ES-I3 (cell line): Measurements from ENCODE around the gene ADAMTS19.
"Not testable (repeated sequence)": the region's sequence is repeated elsewhere in the genome, so short reads cannot be mapped to it uniquely, and the experiment has no call there.

Experiments
- H3K36me3 ChIP-seq: 2 replicates; pipeline ENCODE4 v1.6.1; 2013; ENCODE audit warnings: mild to moderate bottlenecking, low read length, control low read depth, moderate library complexity; ENCODE audit not compliant: insufficient read depth
- H3K4me1 ChIP-seq: 2 replicates; pipeline ENCODE4 v1.6.1; 2013; ENCODE audit warnings: mild to moderate bottlenecking, control low read depth, low read length; ENCODE audit not compliant: insufficient read depth
- H3K9ac ChIP-seq: 2 replicates; pipeline ENCODE4 v1.6.1; 2013; ENCODE audit warnings: low read depth, mild to moderate bottlenecking, low read length, moderate library complexity
- H3K9me3 ChIP-seq: 2 replicates; pipeline ENCODE4 v1.6.1; 2013; ENCODE audit warnings: mild to moderate bottlenecking, low read length, moderate library complexity; ENCODE audit not compliant: control insufficient read depth, insufficient read depth

Gene ADAMTS19, protein sequence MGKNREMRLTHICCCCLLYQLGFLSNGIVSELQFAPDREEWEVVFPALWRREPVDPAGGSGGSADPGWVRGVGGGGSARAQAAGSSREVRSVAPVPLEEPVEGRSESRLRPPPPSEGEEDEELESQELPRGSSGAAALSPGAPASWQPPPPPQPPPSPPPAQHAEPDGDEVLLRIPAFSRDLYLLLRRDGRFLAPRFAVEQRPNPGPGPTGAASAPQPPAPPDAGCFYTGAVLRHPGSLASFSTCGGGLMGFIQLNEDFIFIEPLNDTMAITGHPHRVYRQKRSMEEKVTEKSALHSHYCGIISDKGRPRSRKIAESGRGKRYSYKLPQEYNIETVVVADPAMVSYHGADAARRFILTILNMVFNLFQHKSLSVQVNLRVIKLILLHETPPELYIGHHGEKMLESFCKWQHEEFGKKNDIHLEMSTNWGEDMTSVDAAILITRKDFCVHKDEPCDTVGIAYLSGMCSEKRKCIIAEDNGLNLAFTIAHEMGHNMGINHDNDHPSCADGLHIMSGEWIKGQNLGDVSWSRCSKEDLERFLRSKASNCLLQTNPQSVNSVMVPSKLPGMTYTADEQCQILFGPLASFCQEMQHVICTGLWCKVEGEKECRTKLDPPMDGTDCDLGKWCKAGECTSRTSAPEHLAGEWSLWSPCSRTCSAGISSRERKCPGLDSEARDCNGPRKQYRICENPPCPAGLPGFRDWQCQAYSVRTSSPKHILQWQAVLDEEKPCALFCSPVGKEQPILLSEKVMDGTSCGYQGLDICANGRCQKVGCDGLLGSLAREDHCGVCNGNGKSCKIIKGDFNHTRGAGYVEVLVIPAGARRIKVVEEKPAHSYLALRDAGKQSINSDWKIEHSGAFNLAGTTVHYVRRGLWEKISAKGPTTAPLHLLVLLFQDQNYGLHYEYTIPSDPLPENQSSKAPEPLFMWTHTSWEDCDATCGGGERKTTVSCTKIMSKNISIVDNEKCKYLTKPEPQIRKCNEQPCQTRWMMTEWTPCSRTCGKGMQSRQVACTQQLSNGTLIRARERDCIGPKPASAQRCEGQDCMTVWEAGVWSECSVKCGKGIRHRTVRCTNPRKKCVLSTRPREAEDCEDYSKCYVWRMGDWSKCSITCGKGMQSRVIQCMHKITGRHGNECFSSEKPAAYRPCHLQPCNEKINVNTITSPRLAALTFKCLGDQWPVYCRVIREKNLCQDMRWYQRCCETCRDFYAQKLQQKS

DNA sequence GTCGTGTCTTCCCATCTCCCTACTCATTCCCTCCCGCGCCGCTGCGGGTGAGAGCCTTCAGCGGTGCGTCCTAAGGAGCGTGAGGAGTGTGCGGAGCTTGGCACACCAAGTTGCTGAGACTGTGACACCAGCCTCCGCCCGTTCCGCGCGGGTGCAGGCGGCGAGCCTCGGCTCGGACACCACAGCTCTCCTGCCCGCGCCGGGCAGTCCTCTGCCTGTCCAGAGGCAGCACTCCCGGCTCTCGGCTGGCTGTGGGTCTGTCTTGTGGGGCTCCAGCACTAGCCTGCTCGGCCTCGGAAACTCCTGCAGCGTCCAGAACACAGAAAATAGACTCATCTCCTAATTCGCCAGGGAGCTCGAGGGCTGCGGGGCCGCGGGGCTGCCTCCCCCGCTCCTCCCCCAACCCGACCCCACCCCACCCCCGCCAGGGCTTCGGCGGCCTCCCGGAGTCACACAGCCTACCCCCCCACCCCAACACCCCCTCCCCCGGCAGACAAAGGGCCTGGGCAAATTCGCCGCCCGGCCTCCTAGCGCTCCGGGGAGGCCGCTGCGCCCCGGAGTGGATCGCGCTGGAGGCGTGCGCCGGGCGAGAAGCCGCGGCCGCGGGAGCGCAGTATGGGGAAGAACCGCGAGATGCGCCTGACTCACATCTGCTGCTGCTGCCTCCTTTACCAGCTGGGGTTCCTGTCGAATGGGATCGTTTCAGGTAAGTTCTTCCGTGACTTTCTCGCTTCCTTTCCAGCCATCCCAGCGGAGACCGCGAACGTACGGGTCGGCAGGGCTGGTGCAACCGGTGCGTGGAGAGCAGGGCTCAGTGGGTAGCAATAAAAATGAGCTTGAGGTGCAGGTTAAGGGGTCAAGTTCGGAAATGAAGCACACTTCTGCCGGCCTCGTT lies at the start of gene ADAMTS19:
ADAMTS19 (plus strand) TSS at position 522 of the 895 bp plus-strand sequence; CDS start at position 616, 94 bp downstream.
- Histone ChIP-seq H3K9me3 (no peaks in the 10 kb centered on the region), H3K4me1 (peaks cover 15% of the 10 kb centered on the region; the same call in 1 of the 2 replicates), H3K36me3 (no peaks in the 10 kb centered on the region), H3K9ac (peak within 1 kb of the TSS; percentile 94)

DNA sequence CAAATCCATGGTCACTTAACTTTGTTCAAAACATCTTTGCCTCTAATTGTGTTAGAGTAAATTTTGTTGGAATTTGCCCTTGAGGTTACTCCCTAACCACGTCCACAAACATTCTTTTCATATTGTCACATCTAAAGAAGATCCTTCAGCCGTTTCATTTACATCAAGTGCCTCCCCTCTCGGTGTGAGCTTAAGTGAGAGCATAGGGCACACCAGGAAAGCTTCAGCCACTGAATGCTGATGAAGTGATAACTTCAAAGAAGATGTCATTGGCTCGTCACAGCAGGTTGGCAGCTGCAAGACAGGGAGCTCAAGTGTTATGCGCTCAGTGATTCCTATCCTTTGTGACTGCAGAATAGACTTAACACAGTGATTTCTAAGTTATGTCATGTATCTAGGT lies 49.6 kb upstream of the ADAMTS19 start:
- Histone ChIP-seq H3K9ac (no peak overlapping the region), H3K4me1 (no peaks in the 10 kb centered on the region; the same call in 1 of the 2 replicates), H3K36me3 (no peaks in the 10 kb centered on the region), H3K9me3 (no peaks in the 10 kb centered on the region)

DNA sequence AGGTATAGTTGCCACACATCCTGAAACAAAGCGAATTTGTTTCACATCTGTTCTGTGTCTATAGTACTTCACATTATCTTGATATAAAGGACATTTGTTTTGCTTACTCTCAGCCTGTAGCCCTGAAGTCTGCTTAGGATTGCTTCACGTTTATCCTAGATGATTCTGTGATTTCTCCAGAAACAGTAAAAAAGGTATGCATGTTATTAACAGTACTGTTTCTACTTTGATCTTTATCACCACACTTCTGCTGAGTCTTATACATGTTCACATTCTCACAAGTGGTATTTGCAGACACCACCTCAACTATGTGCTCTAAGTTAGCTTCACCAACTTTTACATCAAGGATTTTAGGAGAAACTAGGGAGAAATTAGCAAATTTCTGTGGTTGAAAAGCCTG lies 47.4 kb upstream of the ADAMTS19 start:
- Histone ChIP-seq H3K9me3 (no peaks in the 10 kb centered on the region), H3K4me1 (no peaks in the 10 kb centered on the region; the same call in 1 of the 2 replicates), H3K36me3 (no peaks in the 10 kb centered on the region), H3K9ac (no peak overlapping the region)

DNA sequence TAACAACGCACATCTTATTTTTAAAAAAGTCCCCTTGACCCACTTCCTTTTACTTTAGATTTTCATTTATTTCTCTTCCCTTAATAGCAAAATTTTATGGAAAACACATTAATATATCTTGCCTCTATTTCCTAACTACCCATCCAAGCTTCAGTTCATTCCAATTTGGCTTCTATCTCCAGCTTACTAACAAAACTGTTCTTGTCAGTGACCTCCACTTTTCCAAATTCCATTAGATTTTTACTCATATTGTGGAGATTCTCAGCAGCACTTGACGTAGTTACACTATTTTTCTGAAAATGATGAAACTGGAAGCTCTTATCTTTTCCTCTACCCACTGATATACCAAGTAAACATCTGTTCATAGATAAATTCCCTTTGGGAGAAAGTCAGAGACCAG lies 46.5 kb upstream of the ADAMTS19 start:
- Histone ChIP-seq H3K4me1 (no peaks in the 10 kb centered on the region; the same call in 1 of the 2 replicates), H3K9ac (no peak overlapping the region), H3K9me3 (no peaks in the 10 kb centered on the region), H3K36me3 (no peaks in the 10 kb centered on the region)

DNA sequence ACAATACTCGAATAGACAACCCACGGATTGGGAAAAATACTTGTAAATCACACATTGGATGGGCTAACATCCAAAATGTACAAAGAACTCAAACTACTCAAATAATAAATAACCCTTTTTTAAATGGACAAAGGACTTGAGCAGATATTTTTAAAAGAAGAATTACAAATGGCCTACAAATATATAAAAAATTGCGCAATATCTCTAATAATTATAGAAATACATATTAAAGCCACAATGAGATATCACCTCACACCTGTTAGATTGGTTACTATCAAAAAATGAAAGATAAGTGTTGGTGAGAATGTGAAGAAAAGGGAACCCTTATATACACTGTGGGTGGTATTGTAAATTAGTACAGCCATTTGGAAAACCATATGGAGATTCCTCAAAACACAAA lies 40.8 kb upstream of the ADAMTS19 start:
- no peak overlapping the region for H3K9ac ChIP-seq
- no peaks in the 10 kb centered on the region for H3K36me3 ChIP-seq
- H3K9me3 ChIP-seq = no peaks in the 10 kb centered on the region
- H3K4me1 ChIP-seq = no peaks in the 10 kb centered on the region

DNA sequence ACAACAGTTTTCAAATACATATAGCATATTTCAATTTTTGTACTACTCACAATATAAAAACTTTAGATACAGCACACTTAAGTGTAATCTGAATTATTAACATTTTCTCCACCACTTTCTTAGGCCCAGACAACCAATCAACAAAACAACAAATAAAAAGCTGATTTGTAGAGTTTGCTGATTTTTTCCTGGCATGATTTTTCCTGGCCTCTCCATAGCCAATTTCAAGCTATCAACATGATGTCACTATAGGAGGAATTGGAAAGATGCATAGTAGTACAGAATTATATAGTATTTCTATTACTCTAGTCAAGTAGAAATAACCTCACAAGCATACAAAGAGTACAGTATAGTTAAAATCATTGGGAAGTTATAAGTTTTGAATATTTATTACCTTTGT lies 35.1 kb upstream of the ADAMTS19 start:
- Histone ChIP-seq H3K36me3 (no peaks in the 10 kb centered on the region), H3K9ac (no peak overlapping the region), H3K4me1 (no peaks in the 10 kb centered on the region), H3K9me3 (no peaks in the 10 kb centered on the region)

DNA sequence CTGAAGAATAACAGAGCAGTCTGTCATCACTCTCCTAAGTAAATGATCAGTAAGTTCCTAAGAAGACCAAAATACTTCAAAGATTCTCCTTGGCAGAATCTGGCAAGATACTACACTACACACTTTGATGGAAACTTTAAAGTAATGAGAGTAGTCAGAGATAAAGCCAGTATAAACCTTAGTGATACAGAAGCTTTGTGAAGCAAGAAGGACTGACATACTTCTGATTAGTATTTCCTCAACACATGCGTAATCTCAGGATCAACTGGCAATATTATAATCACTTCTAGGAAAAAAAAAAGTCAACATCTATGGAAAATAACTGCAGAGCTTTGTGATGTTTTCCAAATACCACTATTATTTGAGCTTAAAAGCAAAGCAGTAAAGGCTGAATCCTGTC lies 34.0 kb upstream of the ADAMTS19 start:
- H3K9ac ChIP-seq = no peak overlapping the region

DNA sequence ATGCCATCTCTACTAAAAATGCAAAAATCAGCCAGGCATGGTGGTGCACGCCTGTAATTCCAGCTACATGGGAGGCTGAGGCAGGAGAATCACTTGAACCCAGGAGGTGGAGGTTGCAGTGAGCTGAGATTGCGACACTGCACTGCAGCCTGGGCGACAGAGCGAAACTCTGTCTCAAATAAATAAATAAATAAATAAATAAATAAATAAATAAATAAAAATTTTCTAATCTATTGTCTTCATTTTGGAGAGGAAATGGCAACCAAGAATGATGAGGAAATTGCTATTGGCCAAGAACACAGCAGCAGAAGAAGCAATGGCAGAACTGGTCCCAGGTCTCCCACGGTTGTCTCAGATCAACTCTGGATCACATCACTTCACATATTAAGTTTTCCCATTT lies 31.5 kb upstream of the ADAMTS19 start:
- H3K36me3 ChIP-seq, H3K9ac ChIP-seq, H3K4me1 ChIP-seq, H3K9me3 ChIP-seq: not testable (repeated sequence)

More for the DNA sequence above, 34.0 kb upstream of the ADAMTS19 start:
- Histone ChIP-seq H3K36me3 (no peaks in the 10 kb centered on the region), H3K4me1 (no peaks in the 10 kb centered on the region), H3K9me3 (no peaks in the 10 kb centered on the region)

DNA sequence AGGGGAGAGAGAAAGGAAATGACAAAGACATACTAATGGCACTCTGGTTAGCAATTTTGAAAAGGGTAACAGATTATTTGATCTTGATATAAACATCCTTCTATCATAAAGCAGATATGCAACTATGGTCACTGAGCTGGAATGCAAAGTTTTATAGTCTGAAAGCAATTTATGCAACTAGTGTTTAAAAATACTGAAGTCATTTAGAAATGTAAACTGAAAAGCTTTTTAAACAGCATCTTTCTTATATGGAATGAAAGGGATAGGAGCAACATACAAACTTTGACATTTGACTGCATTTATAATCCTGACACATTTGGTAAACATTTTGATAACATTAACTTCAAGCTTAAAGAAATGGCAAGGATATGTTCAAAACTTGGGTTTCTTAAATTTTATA lies 28.7 kb upstream of the ADAMTS19 start:
- no peak overlapping the region for H3K9ac ChIP-seq
- no peaks in the 10 kb centered on the region for H3K9me3 ChIP-seq
- no peaks in the 10 kb centered on the region for H3K4me1 ChIP-seq
- H3K36me3 ChIP-seq = no peaks in the 10 kb centered on the region

DNA sequence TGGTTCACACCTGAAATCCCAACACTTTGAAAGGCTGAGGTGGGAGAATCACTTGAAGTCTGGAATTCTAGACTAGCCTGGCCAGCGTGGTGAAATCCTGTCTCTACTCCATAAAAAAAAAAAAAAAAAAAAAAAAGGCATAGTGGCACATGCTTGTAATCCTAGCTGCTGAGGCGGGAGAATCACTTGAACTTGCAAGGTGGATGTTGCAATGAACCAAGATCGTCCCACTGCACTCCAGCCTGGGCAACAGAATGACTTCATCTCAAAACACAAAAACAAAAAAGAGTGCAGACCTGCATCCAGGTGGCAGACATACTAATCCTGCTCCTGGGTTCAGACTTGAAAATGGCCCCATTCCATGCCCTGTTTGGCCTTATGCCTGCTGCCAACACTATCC lies 21.8 kb upstream of the ADAMTS19 start:
- H3K36me3 ChIP-seq = no peaks in the 10 kb centered on the region
- no peaks in the 10 kb centered on the region for H3K9me3 ChIP-seq
- H3K9ac ChIP-seq = no peak overlapping the region
- no peaks in the 10 kb centered on the region for H3K4me1 ChIP-seq

DNA sequence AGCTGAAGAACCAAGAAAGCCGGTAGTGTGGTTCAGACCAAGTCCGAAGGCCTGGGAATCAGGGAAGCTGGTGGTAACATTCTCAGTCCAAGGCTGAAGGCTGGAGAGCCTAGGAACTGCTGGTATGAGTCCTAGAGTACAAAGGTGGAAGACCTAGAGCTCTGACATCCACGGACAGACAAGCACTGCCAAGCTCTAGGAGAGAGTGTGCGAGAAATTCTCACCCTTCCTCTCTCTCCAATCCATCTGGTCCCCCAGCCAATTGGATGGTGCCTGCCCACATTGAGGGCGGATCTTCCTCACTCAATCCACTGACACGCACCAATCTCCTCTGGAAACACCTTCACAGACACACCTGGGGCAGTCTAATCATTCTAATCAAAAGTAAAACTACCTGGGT lies 19.7 kb upstream of the ADAMTS19 start:
- Histone ChIP-seq H3K9ac (no peak overlapping the region), H3K36me3 (no peaks in the 10 kb centered on the region), H3K4me1 (no peaks in the 10 kb centered on the region), H3K9me3 (no peaks in the 10 kb centered on the region)

DNA sequence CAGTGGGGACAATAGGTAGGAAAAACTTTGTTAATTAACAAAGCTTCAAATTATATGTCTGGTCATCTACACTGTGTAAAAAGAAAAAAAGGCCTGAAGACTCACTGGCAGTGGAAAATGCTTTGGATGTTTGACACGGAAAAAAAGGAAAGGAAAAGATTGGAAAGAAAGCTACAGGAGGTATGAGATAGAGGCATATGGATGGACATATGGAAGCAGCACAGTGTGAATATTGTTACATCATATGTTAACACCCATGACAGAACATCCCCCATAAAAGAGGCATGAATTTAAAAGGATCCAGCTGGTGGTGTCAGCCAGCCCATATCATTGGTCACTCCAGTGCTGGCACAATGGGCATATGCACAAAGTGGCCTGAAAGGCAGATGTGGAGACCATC lies 19.0 kb upstream of the ADAMTS19 start:
- H3K36me3 ChIP-seq = no peaks in the 10 kb centered on the region
- H3K9ac ChIP-seq = no peak overlapping the region
- H3K4me1 ChIP-seq = no peaks in the 10 kb centered on the region
- H3K9me3 ChIP-seq = no peaks in the 10 kb centered on the region

DNA sequence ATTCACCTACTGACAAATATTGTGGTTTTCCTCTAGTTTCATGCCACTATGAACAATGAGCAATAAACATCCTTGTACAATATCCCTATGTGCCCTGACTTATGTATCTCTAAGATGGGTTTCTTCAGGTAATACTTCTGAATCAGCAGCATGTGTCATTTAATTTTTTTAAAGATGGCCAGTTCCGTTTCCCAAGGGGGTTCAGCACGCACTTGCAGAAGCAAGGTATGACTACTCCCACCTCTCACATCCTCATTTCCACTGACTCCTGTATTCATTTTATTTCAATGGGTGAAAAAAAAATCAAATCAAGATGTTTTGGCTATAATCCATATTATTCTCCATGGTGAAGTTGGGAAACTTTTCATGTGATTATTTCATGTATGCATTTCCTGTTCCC lies 14.7 kb upstream of the ADAMTS19 start:
- H3K4me1 ChIP-seq = no peaks in the 10 kb centered on the region
- H3K9me3 ChIP-seq = no peaks in the 10 kb centered on the region
- no peak overlapping the region for H3K9ac ChIP-seq
- no peaks in the 10 kb centered on the region for H3K36me3 ChIP-seq
